ENCODE data around the gene SYT13.

The SYT13 gene

DNA sequence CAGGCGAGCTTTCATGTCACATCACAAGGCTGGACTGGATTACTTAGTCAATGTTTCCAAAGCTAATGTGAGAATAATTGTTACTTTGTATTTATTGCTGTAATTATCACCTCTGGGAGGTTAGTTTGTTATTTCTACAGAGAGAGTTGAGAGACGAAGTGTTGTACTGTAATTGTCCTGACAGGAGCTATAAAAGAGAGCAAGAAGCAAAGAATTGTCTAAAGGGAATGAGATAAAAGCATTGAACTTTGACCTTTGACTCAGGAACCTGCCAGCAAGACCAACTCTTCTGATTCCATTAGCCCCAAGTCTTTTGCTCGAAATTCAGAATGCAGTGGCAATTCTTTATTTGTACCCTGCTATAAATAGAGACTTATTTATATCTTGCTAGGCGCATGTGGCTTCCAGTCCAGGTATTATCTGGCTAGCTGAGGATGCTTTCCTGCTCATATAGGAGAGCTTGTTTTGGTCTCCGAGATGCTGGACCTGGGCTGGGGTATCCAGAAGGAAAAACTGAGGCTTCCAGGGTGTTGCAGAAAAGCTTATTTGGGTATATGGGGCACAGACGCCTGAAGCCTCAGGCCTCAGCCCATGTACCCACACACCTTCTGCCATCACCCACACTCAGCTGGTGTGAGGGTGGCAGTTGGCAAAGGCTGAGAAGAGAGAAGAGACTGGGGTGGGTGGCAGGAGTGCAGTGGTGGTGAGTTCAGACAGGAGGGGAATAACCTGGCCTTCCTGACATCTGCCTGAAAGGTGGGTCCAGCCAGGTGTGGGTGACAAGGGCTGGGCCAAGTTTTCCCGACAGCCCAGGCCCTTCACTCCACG, 40.7 kb downstream of the SYT13 start:
- no peak for DNase-seq

- no peak for DNase-seq
Observed at GRCh38 chr11:45243967-45244366, 42.2 kb downstream of the SYT13 start.

DNA sequence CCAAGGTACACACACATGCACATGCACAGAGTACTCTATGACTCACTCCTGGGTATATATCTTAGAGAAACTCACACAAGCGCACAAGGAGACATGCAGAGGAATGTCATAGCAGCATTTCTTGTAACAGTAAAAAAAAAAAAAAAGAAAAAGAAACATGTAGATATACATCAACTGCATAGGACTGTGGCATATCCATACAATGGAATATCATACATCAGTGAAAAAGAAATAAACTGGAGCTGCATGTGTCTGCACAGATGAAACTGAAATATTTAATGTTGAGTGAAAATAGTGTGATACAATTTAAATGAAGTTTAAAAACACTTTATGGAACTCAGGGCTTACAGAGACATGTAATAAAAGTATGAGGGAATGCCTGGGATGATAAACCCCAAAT, 46.4 kb downstream of the SYT13 start:
- DNase-seq: no peak

GRCh38 chr11:45238724-45239123, 47.4 kb downstream of the SYT13 start:
- no peak for DNase-seq

DNA sequence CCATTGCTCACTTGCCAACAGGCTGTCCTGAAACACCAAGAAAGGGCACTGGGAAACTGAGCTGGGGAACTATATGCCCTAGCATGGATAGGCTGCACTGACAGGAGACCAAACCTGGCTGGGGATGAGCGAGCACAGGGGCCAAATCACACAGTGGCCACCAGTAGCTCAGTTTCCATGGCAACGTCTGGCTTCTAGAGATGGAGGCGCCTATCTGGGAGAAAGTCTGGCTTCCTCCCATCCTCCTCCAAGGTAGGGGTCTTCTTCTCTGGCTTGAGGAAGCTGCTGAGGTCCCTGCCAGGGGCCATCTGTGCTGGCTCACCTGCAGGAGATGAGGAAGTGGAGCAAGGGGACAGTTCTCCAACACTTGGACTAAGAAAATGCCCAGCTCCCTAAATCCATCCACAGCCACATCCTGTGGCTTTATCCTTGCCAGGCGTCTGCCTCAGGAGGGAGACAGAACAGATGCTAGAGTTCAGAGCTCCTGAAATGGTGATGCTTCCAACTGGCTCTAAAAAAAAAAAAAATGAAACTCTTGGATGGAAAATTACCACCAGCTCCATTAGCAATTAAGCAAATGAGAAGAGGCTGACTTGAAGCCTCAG, 48.3 kb downstream of the SYT13 start:
- no peak for DNase-seq

DNA sequence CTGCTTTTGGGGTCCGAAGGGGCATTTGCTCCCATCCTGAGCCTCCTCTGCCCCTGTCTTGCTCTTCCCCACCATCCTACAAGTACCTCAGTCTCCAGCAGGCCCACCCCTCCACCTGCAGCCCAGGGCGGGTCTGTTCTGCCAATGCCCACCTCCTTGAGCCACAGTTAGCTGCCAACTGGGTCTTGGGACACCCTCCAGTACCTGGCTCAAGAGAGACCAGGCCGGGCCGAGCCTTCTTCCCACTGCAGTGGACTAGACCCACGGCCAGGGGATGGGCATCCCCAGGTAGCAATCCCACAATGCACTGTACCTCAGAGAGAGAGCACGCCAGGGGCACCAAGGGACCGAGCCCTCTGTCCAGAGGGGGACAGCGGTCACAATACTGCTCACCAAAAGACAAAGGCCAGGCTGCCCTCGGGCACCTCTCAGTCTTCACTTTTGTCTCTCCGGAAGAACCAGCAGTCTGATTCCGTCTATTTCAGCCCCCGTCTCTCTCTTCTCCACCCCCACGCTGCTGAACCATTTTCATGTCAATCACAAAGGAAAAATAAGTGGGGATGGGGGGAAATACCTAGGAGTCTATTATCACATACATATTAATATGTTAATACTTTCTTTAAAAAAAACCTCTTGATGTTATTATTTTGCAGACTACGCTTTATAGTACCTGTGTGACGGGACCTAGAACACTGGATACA, 51.7 kb downstream of the SYT13 start:
- no peak for DNase-seq

DNA sequence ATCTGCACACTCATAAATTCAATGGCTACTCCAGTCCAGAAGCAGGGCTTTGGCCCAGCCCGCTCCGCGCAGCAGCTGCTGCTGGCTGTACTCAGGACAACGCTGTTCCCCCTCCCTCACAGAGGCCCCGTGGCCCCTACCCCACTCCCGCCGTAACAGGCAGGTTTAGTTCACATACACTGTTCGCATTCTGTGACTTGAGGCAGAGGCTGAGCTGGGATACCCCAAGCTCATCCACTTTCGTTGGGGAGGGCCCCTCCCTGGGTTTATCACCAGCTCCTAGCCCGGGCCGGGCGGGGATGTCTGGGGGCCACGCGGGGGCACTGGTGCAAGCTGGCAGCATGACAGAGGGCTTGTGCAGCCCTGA, 52.4 kb downstream of the SYT13 start:
- DNase-seq: no peak

GRCh38 chr11:45233121-45233803, 52.9 kb downstream of the SYT13 start:
- DNase-seq: no peak

DNA sequence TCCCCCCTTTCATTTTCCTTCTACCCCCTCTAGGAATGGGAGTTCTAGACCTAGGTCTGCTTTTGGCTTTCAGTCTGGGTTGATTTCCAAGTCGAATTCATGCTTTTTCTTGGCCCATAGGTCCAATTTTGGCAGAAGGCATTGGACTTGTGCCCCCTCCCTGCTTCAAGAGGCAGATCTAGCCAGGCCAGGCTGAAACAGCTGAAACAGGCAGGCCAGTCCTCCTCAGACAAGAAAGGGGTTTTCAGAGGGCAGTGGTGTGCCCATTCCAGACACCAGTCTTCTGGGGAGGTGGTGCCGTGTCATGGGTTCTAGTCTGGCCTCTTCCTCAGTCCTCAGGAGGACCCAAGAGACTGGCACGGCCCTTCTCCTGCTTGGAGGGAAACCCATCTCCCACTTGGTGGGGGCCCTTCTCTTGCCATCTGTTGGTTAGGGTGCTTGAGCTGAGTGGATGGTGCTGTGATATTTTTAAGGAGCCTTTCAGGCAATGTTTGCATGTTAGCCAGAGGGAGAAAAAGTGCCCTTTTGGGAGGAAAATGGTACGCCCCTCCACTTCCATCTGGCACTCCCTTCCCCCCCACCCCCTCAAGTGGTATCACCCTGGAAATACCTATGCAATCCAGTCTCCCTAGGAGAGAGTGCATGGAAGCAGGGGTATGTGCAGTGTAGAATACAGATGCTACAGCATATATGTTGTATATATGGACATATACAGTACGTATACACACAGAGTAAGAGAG, 53.6 kb downstream of the SYT13 start:
- DNase-seq: no peak

GRCh38 chr11:45229401-45230020, 56.6 kb downstream of the SYT13 start:
- DNase-seq: no peak

GRCh38 chr11:45227836-45228235, 58.3 kb downstream of the SYT13 start:
- DNase-seq: no peak

- DNase-seq: no peak
Observed at GRCh38 chr11:45226901-45227300, 59.2 kb downstream of the SYT13 start.

- DNase-seq: no peak
Observed at GRCh38 chr11:45225961-45226871, 59.9 kb downstream of the SYT13 start.

DNA sequence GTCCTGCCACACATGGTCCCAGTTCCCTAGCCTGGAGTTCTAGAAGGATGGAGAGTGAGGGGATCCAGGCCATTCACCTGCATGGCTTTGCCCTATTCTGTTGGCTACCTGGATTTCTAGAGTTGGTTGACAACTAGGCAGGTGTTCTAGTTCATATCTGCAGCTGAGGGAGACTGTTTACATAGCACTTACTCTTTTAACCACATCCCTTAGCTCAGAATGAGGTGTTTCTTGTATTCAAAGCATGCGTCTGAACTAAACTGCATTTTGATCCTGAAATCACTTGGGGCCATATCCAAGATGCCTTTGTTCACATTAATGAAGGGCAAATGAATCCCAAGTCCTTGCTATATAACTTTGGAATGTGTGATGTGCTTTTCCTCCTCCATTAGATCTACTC, 60.9 kb downstream of the SYT13 start:
- no peak for DNase-seq

DNA sequence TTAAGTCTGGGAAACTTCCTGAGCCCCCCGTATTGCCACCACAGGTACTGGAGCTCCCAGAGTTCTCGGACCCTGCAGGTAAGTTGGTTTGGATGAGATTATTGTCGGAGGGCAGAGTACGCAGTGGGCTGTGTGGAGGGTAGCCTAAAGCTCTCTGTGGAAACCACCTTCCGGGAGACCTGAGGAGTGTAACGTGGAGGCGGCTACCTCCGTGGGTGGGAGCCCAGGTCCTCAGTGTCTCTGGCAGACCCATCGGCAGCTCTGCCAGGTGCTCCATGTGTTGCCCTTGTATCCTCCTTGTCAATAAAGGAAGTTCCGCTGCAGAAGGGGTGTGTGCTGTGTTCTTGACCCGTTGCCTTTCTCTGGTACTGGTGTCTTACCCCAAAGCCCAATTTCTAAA, 61.4 kb downstream of the SYT13 start:
- no peak for DNase-seq

- DNase-seq: no peak
Observed at GRCh38 chr11:45223496-45223895, 62.6 kb downstream of the SYT13 start.

GRCh38 chr11:45219411-45219810, 66.7 kb downstream of the SYT13 start:
- no peak for DNase-seq

DNA sequence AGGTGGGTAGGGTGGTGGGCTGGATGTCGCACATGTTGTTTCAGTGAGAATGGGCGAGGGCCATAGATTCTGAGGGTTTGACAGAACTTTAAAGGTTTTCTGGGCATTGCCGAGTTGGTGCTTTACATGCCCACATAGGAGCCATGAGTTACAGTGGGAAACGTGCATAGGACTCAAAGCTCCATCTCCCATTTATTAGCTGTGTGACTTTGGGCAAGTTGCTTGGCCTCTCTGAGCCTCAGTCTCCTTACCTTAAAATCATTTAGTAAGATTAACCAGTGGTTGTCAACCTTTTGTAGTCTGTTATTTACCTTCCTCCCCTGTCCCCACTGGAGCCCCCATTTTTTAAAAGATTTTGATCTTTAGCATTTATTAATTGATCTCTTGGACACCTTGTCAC, 67.4 kb downstream of the SYT13 start:
- DNase-seq: no peak

DNA sequence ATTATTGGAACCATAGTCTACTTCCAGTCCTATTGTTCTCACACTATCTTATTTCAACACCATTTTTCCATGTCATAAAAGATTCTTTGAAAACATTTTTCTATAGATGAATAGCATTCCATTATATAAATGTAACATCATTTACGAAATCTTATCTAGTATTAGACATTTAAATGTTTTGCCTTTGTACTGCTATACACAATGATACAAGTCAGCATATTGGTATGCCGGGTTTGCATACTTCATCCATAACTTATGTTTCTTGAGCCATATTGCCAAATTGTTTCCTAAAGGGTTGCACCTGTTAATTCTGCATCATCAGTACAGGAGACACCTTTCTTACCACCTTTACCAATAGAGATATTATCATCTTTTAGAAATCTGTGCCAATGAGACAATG, 68.2 kb downstream of the SYT13 start:
- no peak for DNase-seq

GRCh38 chr11:45216901-45217300, 69.2 kb downstream of the SYT13 start:
- no peak for DNase-seq

- DNase-seq: no peak
Observed at GRCh38 chr11:45216031-45216430, 70.1 kb downstream of the SYT13 start.
